HG02798 (cell line): ENCODE data around the gene FAM185A.
"Not testable (repeated sequence)": the region's sequence is repeated elsewhere in the genome, so short reads cannot be mapped to it uniquely, and the experiment has no call there.

Experiments
- ATAC-seq: cut with Tn5 transposase; IDR thresholded peaks from one replicate; pipeline ENCODE4 v1.9.1; 2021; ENCODE audit warnings: mild to moderate bottlenecking; ENCODE audit not compliant: unreplicated experiment, poor library complexity

FAM185A gene

DNA sequence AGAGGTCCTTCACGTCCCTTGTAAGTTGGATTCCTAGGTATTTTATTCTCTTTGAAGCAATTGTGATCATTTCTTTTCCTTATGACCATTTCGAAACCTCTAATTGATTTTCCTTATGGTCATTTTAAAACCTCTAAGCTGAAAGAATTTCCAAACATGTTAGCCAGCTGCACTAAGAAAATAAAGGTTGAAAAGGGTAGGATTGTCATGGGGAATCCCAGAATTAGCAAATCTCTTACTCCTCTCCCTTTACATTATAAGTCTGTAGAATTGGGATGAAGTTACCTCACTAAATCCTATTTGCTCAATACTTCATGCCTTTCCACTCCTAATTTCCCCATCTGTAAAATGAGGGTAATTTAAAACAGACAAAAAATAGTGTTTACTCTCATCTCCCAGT is 79.5 kb downstream of the FAM185A start:
- no peak for ATAC-seq

- ATAC-seq: no peak
Observed at GRCh38 chr7:102829075-102829474, 80.3 kb downstream of the FAM185A start.

GRCh38 chr7:102830197-102830596 is 81.4 kb downstream of the FAM185A start:
- no peak for ATAC-seq

- ATAC-seq: no peak
Observed at GRCh38 chr7:102832674-102833073, 83.9 kb downstream of the FAM185A start.

DNA sequence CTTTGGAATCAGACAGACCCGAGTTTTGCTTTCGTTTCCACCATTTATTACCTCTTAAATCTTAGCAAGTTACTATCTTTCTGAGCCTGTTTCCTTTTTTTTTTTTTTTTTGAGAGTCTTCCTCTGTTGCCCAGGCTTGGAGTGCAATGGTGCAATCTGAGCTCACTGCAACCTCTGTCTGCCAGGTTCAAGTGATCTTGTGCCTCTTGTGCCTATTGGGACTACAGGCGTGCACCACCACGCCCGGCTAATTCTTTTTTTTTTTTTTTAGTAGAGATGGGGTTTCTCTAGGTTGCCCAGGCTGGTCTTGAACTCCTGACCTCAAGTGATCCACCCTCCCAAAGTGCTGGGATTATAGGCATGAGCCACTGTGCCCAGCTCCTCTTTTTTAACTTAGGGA is 84.5 kb downstream of the FAM185A start:
- ATAC-seq: no peak

GRCh38 chr7:102834466-102834865 is 85.7 kb downstream of the FAM185A start:
- no peak for ATAC-seq

DNA sequence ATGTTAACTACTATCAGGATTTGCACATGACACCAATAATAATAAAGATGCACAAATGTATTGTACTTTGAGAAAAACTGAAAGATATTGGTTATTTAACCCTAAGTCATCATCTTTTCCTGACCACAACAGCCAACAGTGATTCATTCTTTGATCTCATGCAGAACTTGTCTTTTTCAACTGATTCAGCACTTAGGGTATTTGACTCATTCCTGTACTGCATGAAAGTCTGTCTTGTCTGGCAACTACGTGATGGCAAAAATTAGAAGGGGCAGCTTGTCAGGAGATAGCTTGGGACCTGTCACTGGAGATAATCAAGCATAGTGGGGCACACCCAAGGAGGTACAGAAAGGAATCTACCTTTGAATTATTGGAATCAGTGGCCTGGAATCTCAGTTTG is 86.2 kb downstream of the FAM185A start:
- ATAC-seq: peak; percentile 88

- ATAC-seq: no peak
Observed at GRCh38 chr7:102836191-102836919, 87.6 kb downstream of the FAM185A start.

GRCh38 chr7:102836977-102837376 is 88.2 kb downstream of the FAM185A start:
- no peak for ATAC-seq

DNA sequence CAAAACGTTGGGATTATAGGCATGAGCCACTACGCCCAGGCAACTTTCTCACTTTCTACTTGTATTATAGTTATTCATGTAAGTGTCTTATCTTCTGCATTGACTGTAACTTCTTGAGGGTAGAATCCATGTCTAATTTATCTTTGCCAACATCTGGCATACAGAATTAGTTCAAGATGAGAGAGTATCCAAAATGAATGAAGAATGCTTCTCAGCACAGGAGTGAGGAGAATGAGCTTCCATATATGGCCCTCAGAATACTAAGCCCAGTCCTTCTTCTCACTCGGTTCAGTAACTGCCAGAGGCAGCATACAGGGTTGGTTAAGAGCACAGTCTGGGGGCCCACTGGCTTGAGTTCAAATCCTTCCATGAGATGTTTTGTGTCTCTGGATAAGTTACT is 89.0 kb downstream of the FAM185A start:
- no peak for ATAC-seq

DNA sequence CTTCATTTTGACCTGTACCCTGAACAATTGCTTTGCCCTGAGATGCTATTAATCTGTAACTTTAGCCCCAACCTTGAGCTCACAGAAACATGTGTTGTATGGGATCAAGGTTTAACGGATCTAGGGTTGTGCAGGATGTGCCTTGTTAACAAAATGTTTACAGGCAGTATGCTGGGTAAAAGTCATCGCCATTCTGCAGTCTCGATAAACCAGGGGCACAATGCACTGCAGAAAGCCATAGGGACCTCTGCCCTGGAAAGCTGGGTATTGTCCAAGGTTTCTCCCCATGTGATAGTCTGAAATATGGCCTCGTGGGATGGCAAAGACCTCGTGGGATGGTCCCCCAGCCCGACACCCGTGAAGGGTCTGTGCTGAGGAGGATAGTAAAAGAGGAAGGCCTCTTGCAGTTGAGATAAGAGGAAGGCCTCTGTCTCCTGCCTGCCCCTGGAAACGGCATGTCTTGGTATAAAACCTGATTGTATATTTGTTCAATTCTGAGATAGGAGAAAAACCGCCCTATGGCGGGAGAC is 89.8 kb downstream of the FAM185A start:
- not testable (repeated sequence) for ATAC-seq

DNA sequence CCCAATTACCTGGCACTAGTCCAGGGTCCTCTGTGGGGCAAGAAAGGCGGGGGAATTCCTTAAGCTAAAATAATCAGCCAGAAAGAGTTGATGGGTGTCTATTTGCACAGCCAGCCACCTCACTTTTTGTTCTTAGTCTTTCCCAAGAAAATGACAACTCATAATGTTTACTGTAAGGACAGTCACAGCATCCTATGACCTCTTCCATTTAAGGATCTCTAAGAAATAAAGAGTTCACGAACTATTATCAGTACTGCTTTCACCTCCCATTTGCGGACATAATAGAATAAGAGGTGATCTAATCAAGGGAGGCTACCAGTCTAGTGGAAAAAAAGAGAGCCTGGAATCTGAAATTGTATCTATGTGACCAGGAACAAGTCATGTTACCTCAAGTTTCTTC is 91.6 kb downstream of the FAM185A start:
- ATAC-seq: no peak

DNA sequence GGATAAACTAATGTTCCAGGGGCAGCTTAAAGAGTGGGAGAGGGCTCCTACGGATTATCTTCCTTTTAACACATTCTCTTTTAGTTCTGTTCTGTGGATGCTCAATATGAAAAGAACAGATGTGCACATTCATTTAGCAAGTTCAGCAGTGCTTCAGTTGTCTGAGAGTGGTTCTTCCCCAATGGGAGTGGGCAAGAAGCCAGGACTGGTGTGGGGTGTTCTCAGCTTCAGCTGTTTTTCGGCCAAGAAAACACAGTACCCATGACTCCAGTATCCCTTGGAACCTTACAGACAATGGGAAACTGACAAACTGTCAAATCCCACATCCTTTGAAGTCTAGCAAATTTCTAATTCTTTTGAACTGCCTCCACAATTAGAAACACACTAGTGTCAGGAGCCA is 92.5 kb downstream of the FAM185A start:
- ATAC-seq: peak; percentile 58

GRCh38 chr7:102842284-102842683 is 93.5 kb downstream of the FAM185A start:
- ATAC-seq: no peak

DNA sequence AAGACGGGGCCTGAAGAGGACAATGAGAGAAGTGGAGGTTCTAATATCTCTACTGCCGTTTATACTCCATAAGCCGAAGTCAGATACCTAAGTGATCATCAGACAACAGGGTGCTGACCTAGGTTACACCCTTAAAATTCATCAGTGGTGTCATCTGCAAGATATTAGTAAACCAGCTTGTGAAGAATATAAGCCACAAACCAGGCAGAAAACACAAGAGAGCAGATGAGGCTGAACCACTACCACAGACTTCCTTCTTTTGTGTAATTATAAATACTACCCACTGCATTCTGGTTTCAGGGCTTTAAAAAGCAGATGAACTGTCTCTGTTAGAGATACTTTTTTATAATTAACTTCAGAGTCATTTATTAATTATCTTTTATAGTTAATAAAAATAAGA is 95.1 kb downstream of the FAM185A start:
- ATAC-seq: peak; percentile 76

DNA sequence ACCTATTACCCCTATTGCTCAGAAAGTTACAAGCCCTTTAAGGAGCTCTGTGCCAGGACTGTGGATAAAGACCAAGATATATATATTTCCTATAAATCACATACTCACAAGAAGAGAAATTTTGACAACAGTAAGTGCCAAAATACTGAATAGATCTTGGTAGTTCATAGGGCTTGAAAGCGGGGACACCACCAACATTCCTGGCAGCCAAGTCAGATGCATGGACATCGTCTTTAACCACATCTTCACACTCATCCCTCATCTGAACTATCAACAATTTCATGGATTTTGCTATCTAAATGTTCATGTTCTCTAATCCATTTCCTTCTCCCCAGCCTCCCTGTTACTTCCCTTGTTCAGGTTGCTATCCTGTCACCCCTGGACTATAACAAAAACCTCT is 96.5 kb downstream of the FAM185A start:
- ATAC-seq: no peak

DNA sequence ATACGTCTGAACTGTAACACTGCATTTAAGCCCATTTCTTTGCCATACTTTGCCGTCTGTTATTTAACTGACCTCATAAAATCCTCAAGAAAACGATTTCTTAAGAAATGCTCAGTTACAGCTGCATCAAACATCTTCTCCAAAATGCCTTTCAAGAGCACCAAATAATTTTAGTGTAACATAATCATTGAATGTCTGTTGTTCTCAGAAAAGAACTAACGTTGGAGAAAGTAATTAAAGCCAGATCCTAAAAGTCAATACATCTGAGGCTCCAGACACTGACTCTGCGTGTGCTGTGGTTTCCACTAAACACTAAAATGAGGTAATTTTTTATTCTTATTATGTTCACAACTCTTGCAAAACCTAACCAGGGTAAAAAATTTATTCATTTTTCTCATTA is 100.3 kb downstream of the FAM185A start:
- no peak for ATAC-seq

DNA sequence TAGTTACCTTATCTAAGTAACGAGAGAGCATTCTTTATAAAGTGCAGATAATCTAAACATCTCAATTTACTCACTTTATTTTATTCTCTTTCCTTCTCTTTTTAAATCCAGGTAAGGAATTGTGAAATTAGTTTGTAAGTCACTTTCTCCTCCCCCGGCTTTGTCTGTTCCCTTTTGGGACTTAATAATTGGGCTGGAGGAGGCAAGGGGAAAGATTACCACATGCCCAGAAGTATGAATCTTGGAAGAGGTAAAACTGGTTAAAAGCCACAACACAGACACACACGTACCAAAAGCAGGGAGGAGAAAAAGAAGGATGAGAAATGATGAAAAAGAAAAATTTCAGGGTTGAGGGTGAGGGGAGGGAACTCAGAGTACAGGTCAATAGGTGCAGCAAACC is 100.7 kb downstream of the FAM185A start:
- no peak for ATAC-seq

DNA sequence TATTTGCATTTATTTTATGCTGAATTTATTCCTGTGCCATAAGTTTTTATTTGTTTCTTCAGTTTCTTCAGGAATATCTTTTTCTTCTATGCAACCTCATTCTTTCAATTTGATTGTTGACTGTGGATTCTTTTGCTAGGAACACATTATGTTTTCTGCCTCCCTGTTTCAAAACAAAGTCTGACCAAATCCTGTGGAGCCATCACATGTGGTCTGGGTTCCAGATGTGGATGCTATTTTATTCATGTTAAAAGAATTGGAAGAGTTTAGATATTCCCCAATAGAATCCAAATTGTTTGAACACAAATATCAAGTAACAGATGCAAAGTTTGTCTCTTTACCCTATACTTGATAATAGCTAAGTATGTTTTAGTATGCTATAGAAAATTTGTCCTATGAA is 107.2 kb downstream of the FAM185A start:
- no peak for ATAC-seq
